SIG-M5 treated with dmso at 0.1 percent for 504 hours (cell line): ENCODE data around the gene CLDN9.

Source experiments
- DNase-seq: peaks from one replicate; lab custom pipeline; 2025; ENCODE audit not compliant: unreplicated experiment; lab: John Stamatoyannopoulos, UW

The CLDN9 gene

DNA sequence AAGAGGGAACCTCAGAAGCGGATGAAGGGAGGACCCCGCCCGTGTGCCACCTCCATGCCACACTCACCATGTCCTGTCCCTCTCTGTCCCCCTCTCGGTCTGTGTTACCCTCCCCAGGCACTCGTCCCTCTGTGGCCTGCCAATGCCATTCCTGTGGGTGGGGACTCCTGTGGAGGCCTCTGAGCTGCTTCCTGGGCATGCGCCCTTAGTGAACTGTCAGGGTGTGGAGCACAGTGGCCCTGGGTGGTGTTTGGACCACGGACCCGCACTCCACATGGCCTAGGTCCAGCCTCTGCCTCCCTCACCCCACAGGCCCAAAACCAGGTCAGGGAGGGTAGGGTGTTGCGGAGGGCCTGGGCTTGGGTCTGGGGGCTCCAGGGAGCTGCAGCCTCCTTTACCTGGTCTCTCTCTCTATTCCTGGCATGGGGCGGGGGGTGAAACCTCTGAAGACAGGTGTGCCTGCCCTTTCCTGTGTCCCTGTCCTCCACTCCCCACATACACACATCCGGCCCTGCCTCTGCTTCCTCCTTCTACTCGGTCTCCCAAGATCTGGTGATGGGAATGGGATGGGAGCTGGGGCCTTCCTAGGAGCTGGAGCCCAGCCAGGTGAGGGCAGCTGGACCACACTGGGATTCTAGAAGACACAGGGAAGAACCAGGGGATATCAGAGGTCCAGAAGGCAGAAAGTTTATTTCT, 21.0 kb upstream of the CLDN9 start:
- DNase-seq, result no peak

GRCh38 chr16:2992383-2993081, 20.2 kb upstream of the CLDN9 start:
- no peak for DNase-seq

DNA sequence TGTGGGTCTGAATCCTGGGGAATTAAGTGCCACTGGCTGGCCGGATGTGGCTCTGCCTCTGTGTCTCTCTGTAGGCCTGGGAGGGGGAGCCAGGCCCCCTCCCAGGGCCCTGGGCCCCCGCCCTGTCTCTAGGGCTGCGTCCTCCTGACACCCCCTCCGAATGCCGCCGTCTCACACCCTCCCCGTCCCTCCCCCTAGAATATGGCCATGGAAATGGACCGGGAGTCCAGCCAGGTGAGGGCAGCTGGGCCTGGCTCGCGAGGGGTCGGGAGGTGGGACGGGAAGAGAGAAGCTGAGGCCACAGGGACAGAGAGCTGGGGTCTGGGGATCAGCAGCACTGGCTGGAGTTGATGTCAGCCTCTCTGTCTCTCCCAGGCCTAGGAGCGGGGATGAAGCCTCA, 16.4 kb upstream of the CLDN9 start:
- no peak for DNase-seq

DNA sequence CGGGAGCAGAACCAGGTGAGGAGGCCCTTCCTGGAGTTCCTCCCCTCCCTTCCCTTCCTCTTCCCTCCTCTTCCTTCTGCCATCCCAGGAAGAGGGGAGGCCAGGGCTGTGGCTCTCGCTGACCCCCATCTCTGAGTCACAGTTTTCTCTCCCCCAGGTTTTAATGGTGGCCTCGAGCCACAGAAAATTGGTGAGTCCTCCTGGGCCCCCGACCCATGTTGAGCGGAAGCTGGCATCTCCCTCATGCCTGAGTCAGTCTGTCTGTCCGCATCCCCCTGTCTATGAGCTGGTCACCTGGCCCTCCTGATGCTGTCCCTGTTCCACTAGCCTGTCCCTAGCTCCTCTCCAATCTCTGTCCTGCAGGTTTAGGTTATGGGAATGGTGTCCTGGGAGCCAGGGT, 12.8 kb upstream of the CLDN9 start:
- DNase-seq, result no peak

DNA sequence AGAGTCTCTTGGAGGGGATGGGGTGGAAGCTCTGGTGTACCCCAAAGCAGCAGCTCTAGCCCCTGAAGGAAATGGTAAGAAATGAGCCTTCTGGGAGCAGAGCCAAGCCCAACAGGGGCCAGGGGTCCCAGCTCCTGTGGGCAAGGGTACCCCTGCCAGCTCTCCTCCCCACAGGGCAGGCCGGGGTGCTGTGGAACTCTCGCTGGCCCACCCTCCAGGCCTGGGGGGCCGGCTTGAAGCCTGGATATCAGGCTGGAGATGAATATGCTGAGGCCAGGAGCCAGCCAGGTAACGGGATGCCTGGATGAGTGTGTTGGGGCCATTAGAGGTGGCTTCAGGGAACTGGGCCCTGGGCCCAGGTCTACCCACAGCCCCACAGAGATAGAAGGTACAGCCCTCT, 12.2 kb upstream of the CLDN9 start:
- no peak for DNase-seq

DNA sequence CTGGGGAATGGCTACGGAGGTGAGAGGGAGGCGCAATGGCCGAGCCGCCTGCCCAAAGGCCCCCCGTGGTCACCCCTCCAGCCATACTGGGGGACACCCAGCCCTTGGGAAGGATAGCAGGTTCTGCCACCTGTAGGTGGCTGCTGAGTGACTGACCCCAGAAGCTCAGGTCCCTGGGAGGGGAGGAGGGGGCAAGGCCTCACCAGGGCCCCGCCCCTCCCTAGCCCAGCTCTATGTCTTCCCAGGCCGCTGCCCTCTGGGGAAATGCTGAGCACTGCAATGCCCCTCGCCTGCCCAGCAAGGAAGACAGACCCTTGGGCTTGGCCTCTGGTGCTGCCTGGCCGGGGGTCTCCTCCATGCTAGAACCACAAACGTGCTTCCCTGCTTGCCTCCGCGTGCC, 11.4 kb upstream of the CLDN9 start:
- DNase-seq, result no peak

DNA sequence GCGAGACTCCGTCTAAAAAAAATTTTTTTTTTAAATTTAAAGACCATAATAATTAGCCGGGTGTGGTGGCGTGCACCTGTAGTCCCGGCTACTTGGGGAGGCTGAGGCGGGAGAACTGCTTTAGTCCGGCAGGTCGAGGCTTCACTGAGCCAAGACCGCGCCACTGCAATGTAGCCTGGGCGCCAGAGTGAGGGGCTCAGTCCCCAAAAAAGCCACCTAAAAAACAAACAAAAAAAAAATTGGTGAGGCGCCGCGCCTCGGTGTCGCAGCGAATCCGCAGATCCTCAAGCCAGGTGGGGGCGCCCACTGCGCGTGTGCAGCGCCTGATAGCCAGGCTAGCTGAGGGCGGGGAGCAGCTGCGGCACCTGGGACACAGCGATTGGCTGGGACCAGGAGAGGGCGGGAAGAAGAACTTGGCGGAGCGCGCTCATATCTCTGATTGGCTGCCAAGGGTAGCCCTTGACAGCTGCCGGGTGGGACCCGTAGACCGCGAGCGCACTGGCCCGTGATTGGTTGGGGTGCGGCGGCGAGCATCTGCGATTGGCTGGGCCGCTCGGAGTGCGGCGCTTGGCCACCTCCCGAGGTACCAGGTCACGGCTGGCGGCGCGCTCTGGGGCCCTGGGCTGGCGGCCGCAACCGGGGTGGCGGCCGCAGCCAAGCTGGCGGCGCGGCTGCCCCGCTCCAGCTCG, 9.0 kb upstream of the CLDN9 start:
- DNase-seq, result peak; percentile 97

- DNase-seq, result no peak
Measured at GRCh38 chr16:3004319-3004718, 8.4 kb upstream of the CLDN9 start.

GRCh38 chr16:3004781-3005284, 7.9 kb upstream of the CLDN9 start:
- DNase-seq, result no peak

DNA sequence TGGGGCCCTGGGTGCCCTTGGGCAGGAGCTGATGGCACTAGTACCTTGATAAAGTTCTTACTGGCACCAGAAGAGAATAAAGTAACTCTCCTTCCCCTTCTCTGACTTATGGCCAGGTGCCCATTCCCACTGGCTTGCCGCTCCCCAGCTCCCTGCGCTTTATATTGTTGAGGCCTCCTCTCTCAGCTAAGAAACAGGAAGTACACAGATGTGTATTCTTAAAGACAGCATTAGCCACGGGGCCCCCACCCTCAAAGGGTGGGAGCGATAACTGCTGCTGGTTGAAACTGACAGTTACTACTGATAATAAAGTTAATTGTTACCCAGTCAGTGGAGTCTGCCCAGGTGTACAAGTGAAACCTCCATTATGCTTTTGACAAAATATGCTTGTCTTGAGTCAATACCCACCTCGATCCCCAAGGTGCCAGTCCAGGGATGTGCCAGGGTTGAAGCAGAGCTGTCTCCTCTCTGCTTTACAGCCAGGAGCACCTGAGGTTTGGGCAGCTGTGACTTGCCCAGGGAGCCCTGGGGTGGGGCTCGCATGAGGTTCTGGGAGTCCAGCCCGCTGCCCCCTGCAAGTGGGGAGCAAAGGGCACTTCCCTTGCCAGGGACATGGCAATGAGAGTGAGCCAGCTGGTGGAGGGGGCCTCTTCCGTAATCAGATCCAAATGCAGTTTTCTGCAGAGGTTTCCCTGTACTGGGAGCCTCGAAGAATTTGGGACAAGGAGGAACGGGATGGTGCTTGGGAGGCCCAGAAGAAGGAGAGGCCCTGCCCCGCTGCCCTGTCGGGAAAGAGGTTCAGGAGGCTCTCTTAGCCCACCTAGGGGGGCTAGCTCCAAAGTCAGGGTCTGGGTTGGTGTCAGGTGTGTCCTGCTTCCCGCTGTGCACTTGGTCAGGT, 5.4 kb upstream of the CLDN9 start:
- no peak for DNase-seq

DNA sequence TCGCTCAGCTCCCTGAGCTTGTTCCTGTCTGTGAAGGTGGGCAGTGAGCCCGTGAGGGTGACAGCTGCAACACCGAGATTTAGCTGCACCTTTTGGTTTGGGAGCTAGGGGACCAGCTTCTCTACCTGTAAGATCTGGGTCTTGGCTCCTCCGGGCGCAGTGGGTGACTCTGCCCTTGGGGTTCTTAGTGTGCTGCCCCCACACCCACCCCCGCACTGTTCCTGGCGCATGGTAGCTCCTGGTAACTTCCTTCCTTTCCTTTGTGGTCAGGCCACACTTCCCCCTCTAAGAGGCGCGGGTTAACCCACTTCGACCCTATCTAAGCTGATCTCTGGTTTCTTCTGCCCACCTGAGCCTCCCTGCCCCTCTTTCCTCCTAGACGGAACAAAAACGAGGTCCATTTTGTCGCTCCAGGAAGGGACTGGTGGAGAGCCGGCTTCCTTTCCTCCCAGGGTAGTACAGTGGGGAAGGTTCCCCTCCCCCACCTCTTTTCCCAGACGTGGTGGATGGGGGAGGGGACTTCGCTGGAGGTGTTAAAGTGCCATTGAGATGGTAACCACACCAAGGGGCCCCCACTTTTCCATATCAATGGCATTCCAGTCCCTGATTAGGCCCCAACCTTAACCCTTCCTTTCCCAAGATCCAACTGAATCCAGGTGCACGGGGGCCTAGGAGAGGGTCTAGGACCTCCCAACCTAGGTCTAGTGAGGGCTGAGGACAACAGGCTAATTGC, 4.6 kb upstream of the CLDN9 start:
- DNase-seq, result peak; percentile 28

- no peak for DNase-seq
Measured at GRCh38 chr16:3008690-3009037, 4.1 kb upstream of the CLDN9 start.

DNA sequence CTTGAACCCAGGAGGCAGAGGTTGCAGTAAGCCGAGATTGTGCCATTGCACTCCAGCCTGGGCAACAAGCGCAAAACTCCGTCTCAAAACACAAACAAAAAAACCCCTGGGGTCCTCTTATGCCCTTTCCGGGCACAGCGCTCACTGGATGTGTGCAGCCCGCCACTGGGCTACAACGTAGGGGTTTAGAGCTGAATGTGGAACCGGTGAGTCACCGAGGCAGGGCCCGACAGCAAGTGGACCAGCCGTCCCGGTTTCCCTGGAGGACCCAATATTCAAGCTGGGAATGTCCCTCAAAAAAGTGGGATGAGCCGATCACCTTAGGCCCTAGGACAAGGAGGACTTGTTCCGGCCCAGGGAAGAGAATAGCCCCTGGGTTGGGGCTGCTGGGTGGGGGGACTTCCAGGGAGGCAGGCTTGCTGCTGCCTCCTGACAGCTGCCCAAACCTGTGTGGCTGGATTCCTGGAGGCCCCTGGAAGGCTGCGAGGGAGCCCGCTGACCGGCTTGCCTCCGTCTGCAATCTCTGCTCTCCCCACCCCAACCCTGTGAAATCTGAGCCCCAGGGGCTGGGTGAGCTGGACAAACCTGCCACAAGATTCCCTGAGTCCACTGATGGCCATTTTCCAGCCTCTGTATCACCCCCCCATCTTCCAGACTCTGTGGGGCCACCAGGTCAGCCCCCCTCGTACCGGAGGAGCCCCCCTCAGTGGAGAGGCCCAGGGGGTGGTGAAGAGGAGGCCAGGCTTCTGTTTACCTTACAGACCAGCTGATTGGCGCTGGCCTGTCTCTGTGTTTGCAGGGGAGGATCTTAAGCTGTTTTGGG, 2.9 kb upstream of the CLDN9 start:
- DNase-seq, result peak; percentile 32

GRCh38 chr16:3010510-3010909, 2.2 kb upstream of the CLDN9 start:
- no peak for DNase-seq

DNA sequence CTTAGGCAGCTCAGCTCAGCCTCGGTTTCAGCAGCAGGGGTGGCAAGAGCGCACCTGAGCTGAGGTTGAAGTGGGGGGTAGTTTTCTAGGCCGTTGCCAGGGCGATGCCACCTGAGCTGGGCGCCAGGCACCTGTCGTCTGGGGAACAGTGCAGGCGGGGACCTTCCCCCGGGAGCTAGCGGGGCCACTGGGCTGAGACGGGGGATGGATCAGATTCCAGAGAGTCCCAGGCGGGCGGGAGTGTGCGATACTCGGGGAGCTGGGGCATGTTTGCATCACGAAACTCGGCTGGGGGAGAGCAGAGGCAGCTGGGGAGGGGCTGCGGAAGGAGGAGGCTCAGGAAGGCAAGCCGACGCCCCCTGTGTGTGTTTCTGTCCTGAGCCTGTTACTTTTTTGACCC, 477 bp upstream of the CLDN9 start:
- no peak for DNase-seq

DNA sequence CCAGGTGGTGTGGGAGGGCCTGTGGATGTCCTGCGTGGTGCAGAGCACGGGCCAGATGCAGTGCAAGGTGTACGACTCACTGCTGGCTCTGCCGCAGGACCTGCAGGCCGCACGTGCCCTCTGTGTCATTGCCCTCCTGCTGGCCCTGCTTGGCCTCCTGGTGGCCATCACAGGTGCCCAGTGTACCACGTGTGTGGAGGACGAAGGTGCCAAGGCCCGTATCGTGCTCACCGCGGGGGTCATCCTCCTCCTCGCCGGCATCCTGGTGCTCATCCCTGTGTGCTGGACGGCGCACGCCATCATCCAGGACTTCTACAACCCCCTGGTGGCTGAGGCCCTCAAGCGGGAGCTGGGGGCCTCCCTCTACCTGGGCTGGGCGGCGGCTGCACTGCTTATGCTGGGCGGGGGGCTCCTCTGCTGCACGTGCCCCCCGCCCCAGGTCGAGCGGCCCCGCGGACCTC, 798 bp downstream of the CLDN9 start:
- no peak for DNase-seq

- DNase-seq, result no peak
Measured at GRCh38 chr16:3013998-3014690, 1.4 kb downstream of the CLDN9 start.

DNA sequence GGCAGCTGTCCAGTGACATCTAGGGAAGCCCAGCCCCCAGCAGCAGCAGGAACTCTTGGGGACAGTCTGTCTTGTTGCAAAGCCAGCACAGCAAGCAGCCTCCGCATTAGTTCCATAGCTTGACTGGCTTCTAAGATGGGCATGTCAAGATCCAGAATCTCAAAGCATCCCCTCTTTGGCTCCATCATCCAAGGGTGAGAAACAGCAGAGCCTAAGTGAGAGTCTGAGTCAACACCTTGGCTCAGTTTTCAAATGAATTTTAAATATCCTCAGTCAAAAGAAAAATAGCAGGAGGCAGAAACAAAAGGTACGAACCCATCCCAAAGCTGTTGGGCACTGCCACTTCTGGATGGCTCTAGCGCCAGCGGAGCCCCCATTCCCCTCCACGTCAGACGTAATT, 2.2 kb downstream of the CLDN9 start:
- no peak for DNase-seq
